Measurements from ENCODE around the gene ENGASE. TPM values are rescaled to one million over a fixed set of nuclear protein-coding genes. Genes with fewer than 3 reads are reported as not detected.

The ENGASE gene
- total RNA-seq, 3 donors from 2014 or later, result 27.4 to 35.0 (median 31.5) TPM

GRCh38 chr17:79046197-79046915 lies 28.3 kb upstream of the ENGASE start:
- Histone ChIP-seq H3K9me3 (no peaks in the 10 kb centered on the region), H3K4me3 (no peak overlapping the region), H3K4me1 (no peaks in the 10 kb centered on the region), H3K27me3 (no peaks in the 10 kb centered on the region), H3K36me3 (no peaks in the 10 kb centered on the region), H3K27ac (peak overlapping the region in 1 of 2 donors; percentile 15)
- DNase-seq (ENCODE audit: low spot score in 2 of 2), result no peak
- TF ChIP-seq CTCF (IDR thresholded peaks at IDR 0.05) (no peak), POLR2AphosphoS5 (IDR thresholded peaks at IDR 0.05) (no peak), POLR2A (IDR thresholded peaks at IDR 0.05) (no peak)
- intact Hi-C loops (cut with DNase I; ENCODE audit: low total_unique reads), result no loop called here

DNA sequence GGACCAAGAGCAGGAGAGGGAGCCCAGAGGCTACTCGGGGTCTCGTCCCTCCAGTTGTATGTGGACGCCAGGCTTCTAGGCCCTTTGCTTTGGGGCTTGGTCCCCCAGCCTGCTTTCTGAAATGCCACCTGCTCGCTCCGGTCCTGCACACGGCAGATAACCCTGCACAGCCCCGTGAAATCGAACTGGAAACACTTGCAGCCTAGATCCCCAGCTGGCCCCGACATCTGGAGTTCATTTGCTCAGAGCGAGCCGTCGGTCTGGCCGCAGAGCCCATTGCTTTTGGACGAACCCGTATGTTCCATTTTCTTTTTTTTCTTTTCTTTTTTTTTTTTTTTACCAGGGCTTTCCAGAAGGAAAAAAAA lies 27.7 kb upstream of the ENGASE start:
- Histone ChIP-seq H3K4me1 (no peaks in the 10 kb centered on the region), H3K4me3 (no peak overlapping the region), H3K27ac (peak overlapping the region in 1 of 2 donors; percentile 15), H3K36me3 (no peaks in the 10 kb centered on the region), H3K27me3 (no peaks in the 10 kb centered on the region), H3K9me3 (no peaks in the 10 kb centered on the region)
- intact Hi-C loops (cut with DNase I; ENCODE audit: low total_unique reads), result no loop called here
- DNase-seq (ENCODE audit: low spot score in 2 of 2), result no peak
- no peak for TF ChIP-seq POLR2A (IDR thresholded peaks at IDR 0.05)
- no peak for TF ChIP-seq CTCF (IDR thresholded peaks at IDR 0.05)
- TF ChIP-seq POLR2AphosphoS5 (IDR thresholded peaks at IDR 0.05), result no peak

GRCh38 chr17:79047291-79047920 lies 27.2 kb upstream of the ENGASE start:
- no peak for DNase-seq (ENCODE audit: low spot score in 2 of 2)
- H3K27ac ChIP-seq, result peak overlapping the region in 1 of 2 donors; percentile 43
- H3K4me3 ChIP-seq, result peak overlapping the region in 1 of 3 donors; percentile 19
- no peaks in the 10 kb centered on the region for H3K36me3 ChIP-seq
- TF ChIP-seq POLR2AphosphoS5 (IDR thresholded peaks at IDR 0.05) (no peak), POLR2A (IDR thresholded peaks at IDR 0.05) (no peak), CTCF (IDR thresholded peaks at IDR 0.05) (no peak)
- no peaks in the 10 kb centered on the region for H3K9me3 ChIP-seq
- intact Hi-C loops (cut with DNase I; ENCODE audit: low total_unique reads), result no loop called here
- no peaks in the 10 kb centered on the region for H3K27me3 ChIP-seq
- no peaks in the 10 kb centered on the region for H3K4me1 ChIP-seq

DNA sequence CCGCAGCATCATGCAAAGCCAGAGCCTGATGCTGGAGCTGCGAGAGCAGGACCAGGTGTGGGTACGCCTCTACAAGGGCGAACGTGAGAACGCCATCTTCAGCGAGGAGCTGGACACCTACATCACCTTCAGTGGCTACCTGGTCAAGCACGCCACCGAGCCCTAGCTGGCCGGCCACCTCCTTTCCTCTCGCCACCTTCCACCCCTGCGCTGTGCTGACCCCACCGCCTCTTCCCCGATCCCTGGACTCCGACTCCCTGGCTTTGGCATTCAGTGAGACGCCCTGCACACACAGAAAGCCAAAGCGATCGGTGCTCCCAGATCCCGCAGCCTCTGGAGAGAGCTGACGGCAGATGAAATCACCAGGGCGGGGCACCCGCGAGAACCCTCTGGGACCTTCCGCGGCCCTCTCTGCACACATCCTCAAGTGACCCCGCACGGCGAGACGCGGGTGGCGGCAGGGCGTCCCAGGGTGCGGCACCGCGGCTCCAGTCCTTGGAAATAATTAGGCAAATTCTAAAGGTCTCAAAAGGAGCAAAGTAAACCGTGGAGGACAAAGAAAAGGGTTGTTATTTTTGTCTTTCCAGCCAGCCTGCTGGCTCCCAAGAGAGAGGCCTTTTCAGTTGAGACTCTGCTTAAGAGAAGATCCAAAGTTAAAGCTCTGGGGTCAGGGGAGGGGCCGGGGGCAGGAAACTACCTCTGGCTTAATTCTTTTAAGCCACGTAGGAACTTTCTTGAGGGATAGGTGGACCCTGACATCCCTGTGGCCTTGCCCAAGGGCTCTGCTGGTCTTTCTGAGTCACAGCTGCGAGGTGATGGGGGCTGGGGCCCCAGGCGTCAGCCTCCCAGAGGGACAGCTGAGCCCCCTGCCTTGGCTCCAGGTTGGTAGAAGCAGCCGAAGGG lies 26.4 kb upstream of the ENGASE start:
- no peak for DNase-seq (ENCODE audit: low spot score in 2 of 2)
- intact Hi-C loops (cut with DNase I; ENCODE audit: low total_unique reads), result no loop called here
- H3K36me3 ChIP-seq, result no peaks in the 10 kb centered on the region

More for the DNA sequence above, 26.4 kb upstream of the ENGASE start:
- H3K4me3 ChIP-seq, result no peak overlapping the region
- H3K9me3 ChIP-seq, result no peaks in the 10 kb centered on the region
- no peak for TF ChIP-seq POLR2A (IDR thresholded peaks at IDR 0.05)
- no peak for TF ChIP-seq POLR2AphosphoS5 (IDR thresholded peaks at IDR 0.05)
- TF ChIP-seq CTCF (IDR thresholded peaks at IDR 0.05), result no peak
- no peak overlapping the region for H3K27ac ChIP-seq
- H3K27me3 ChIP-seq, result no peaks in the 10 kb centered on the region
- no peaks in the 10 kb centered on the region for H3K4me1 ChIP-seq
